Small intestine (tissue), 7 donors: ENCODE data around the gene TAGLN3. TPM values are rescaled to one million over a fixed set of nuclear protein-coding genes. Genes with fewer than 3 reads are reported as not detected.

Experiments
- DNase-seq, 2 donors: peaks; one replicate each; pipeline versions ENCODE4 v3.0.0 to v3.0.0-alpha.2; 2013
- FAIRE-seq: peaks from 2 replicates; lab custom pipeline; 2012; peaks lifted over from hg19 to GRCh38; lab: Jason Lieb, UNC
- H3K27ac ChIP-seq, 3 donors: one replicate each; pipeline ENCODE4 v1.5.1; 2013; ENCODE audit warnings: low read length in 2 of 3, mild to moderate bottlenecking in 2 of 3, control low read depth in 1 of 3, inconsistent platforms in 1 of 3, low read depth in 1 of 3, moderate library complexity in 1 of 3
- H3K27me3 ChIP-seq, 3 donors: one replicate each; pipeline ENCODE4 v1.6.1; 2013; ENCODE audit warnings: low read length in 3 of 3, inconsistent platforms in 1 of 3; ENCODE audit not compliant: control insufficient read depth in 3 of 3, insufficient read depth in 3 of 3
- H3K36me3 ChIP-seq, 3 donors: one replicate each; pipeline ENCODE4 v1.6.1; 2013; ENCODE audit warnings: low read length in 3 of 3, inconsistent platforms in 1 of 3, low read depth in 1 of 3, mild to moderate bottlenecking in 1 of 3, moderate library complexity in 1 of 3; ENCODE audit not compliant: control insufficient read depth in 3 of 3, insufficient read depth in 2 of 3
- H3K4me1 ChIP-seq, 3 donors: one replicate each; pipeline ENCODE4 v1.6.1; 2013; ENCODE audit warnings: low read length in 2 of 3, inconsistent platforms in 1 of 3, low read depth in 1 of 3, mild to moderate bottlenecking in 1 of 3, moderate library complexity in 1 of 3; ENCODE audit not compliant: control insufficient read depth in 3 of 3, insufficient read depth in 2 of 3
- H3K4me3 ChIP-seq, 3 donors: one replicate each; pipeline ENCODE4 v1.5.1; 2013; ENCODE audit warnings: low read length in 3 of 3, control low read depth in 1 of 3, inconsistent platforms in 1 of 3, low read depth in 1 of 3, mild to moderate bottlenecking in 1 of 3, moderate library complexity in 1 of 3
- H3K9me3 ChIP-seq, 2 donors: one replicate each; pipeline ENCODE4 v1.6.1; 2013; ENCODE audit warnings: low read depth in 1 of 2, low read length in 1 of 2; ENCODE audit not compliant: control insufficient read depth in 2 of 2, insufficient read depth in 1 of 2
- WGBS, 3 donors: extraction: QIAGEN DNeasy Blood & Tissue Kit; methylation state at CpG; one replicate each; pipeline ENCODE4 v1.1.7; 2013; 5-methylcytosine and 5-hydroxymethylcytosine counted together
- polyA plus RNA-seq, 4 donors: library from polyadenylated mRNA; stranded (reverse) in 3 of 4; unstranded in 1 of 4; fragments of 200-250 nt in 3 of 4; fragments of 120-200 nt in 1 of 4; gene quantifications; one replicate each; pipeline versions ENCODE4 v1.2.1 to v1.2.3, GENCODE V29; 2013
- donor health status: healthy with polysubstance abuse.
- donor health status: control.
- donor health status: control.
- donor health status: Bipolar disorder and iron deficiency.
- donor health status: healthy.

The TAGLN3 gene
- polyA plus RNA-seq, 4 donors: 1.4 to 2.7 TPM; not detected in 2

GRCh38 chr3:111970376-111970775, 28.3 kb upstream of the TAGLN3 start:
- Histone ChIP-seq H3K4me3 (no peak overlapping the region), H3K27ac (no peak overlapping the region), H3K27me3 (no peaks in the 10 kb centered on the region), H3K36me3 (peaks cover 0 to 2% (median 0%) of the 10 kb centered on the region in 3 donors), H3K9me3 (no peaks in the 10 kb centered on the region), H3K4me1 (peaks cover 0 to 6% (median 0%) of the 10 kb centered on the region in 3 donors)
- FAIRE-seq: no peak
- DNase-seq: no peak
- 84 to 95% (median 91%) methylated on average over 3 of the region's 3 CpGs for WGBS, 3 donors

DNA sequence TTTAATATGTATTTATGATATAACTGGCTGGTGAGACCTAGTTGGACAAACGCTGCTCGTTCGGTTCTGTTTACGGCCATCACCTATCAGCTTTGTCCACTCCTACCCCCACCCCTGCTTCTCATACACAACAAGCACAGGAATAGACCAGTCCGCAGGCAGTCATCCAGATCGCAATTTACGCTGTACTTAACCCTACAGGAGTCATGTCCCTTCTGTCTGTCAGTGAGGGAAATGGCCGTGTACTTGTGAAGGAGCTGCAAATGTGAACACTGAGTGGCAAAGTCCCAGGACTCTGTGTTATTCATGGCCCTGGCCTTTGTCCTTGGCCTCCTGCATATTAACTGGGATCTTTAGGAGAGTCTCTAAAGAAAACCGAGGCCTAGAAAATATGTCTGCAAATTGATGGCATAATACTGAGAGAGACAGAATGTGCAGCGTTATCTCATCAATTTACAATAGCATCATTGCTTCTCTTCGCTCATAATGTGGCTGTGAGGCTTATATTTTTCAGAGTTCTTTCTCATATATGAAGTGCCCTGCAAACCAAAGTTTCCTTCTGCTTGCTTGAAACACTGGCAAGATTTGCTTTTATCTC, 27.1 kb upstream of the TAGLN3 start:
- FAIRE-seq (no peak), DNase-seq (no peak)
- no peak overlapping the region for H3K4me3 ChIP-seq
- no peaks in the 10 kb centered on the region for H3K27me3 ChIP-seq
- no peaks in the 10 kb centered on the region for H3K9me3 ChIP-seq
- no peak overlapping the region for H3K27ac ChIP-seq
- H3K4me1 ChIP-seq: peaks cover 0 to 6% (median 0%) of the 10 kb centered on the region in 3 donors
- H3K36me3 ChIP-seq: peaks cover 0 to 2% (median 0%) of the 10 kb centered on the region in 3 donors
- WGBS, 3 donors: 84 to 87% (median 85%) methylated on average over 11 of the region's 11 CpGs

DNA sequence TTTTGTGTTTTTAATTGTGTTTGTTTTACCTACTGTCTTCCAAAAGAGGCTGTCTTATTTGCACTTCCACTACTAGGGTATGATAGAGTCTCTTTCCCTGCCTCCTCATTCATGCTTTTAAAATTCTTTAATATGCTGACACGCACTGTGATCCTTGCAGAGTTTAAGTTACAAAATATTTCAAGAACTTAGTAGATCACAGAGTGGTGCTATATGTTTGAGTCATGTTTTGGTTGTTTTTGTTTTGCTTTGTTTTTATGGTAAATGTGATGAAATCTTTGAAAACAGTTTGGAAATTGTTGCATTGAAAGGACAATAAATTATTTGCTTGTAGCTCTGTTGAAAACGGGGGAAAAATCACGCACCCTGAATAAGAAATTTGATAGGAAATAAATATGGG, 25.8 kb upstream of the TAGLN3 start:
- H3K4me3 ChIP-seq: no peak overlapping the region
- 68 to 95% (median 80%) methylated on average over 3 of the region's 3 CpGs for WGBS, 3 donors
- H3K9me3 ChIP-seq: no peaks in the 10 kb centered on the region
- DNase-seq (no peak), FAIRE-seq (no peak)
- H3K27ac ChIP-seq: no peak overlapping the region
- no peaks in the 10 kb centered on the region for H3K27me3 ChIP-seq
- peaks cover 0 to 2% (median 0%) of the 10 kb centered on the region in 3 donors for H3K36me3 ChIP-seq
- H3K4me1 ChIP-seq: no peaks in the 10 kb centered on the region

GRCh38 chr3:111975131-111975530, 23.6 kb upstream of the TAGLN3 start:
- Histone ChIP-seq H3K9me3 (no peaks in the 10 kb centered on the region), H3K36me3 (peaks cover 0 to 2% (median 0%) of the 10 kb centered on the region in 3 donors), H3K27ac (no peak overlapping the region), H3K4me3 (no peak overlapping the region), H3K27me3 (no peaks in the 10 kb centered on the region), H3K4me1 (no peaks in the 10 kb centered on the region)
- DNase-seq (no peak), FAIRE-seq (no peak)
- WGBS, 3 donors: 75 to 93% (median 88%) methylated on average over 2 of the region's 2 CpGs

- H3K36me3 ChIP-seq: peaks cover 0 to 3% (median 0%) of the 10 kb centered on the region in 3 donors
- no peak for FAIRE-seq
- H3K27me3 ChIP-seq: no peaks in the 10 kb centered on the region
- 51 to 73% (median 64%) methylated on average over 2 of the region's 2 CpGs for WGBS, 3 donors
- no peaks in the 10 kb centered on the region for H3K9me3 ChIP-seq
- no peak overlapping the region for H3K4me3 ChIP-seq
- peaks cover 0 to 6% (median 4%) of the 10 kb centered on the region in 3 donors for H3K4me1 ChIP-seq
- DNase-seq: no peak
- H3K27ac ChIP-seq: no peak overlapping the region
Observed at GRCh38 chr3:111976254-111976653, 22.5 kb upstream of the TAGLN3 start.

GRCh38 chr3:111978583-111979433, 19.9 kb upstream of the TAGLN3 start, which contains the start of gene ABHD10:
TSS of gene ABHD10 (plus strand) at chr3:111979026. CDS start at chr3:111979062, 36 bp downstream.
- Histone ChIP-seq H3K27ac (peak within 1 kb of the TSS; percentile 70 to 98 (median 76)), H3K9me3 (no peaks in the 10 kb centered on the region), H3K27me3 (no peaks in the 10 kb centered on the region), H3K36me3 (peaks cover 0 to 3% (median 0%) of the 10 kb centered on the region in 3 donors), H3K4me3 (peak within 1 kb of the TSS; percentile 69 to 93 (median 81)), H3K4me1 (peaks cover 0 to 8% (median 6%) of the 10 kb centered on the region in 3 donors)
- FAIRE-seq (no peak), DNase-seq (peak; percentile 99)
- WGBS, 3 donors: 1 to 4% (median 3%) methylated on average over 61 of the region's 61 CpGs

GRCh38 chr3:111979434-111980038, 19.2 kb upstream of the TAGLN3 start:
- peak overlapping the region; percentile 56 to 98 (median 70) for H3K27ac ChIP-seq
- peaks cover 0 to 3% (median 0%) of the 10 kb centered on the region in 3 donors for H3K36me3 ChIP-seq
- peak in 1 of 2 donors; percentile 31 for DNase-seq
- H3K4me3 ChIP-seq: peak overlapping the region; percentile 69 to 93 (median 81)
- 16 to 20% (median 16%) methylated on average over 5 of the region's 5 CpGs for WGBS, 3 donors
- FAIRE-seq: no peak
- peaks cover 0 to 8% (median 6%) of the 10 kb centered on the region in 3 donors for H3K4me1 ChIP-seq
- H3K9me3 ChIP-seq: no peaks in the 10 kb centered on the region
- no peaks in the 10 kb centered on the region for H3K27me3 ChIP-seq
